IMR-90 (cell line): ENCODE data around the gene COX14. TPM values are rescaled to one million over a fixed set of nuclear protein-coding genes. Genes with fewer than 3 reads are reported as not detected.

ENCODE experiments used
- ATAC-seq: fragments of 200-7000 bp; cut with Tn5 transposase; 2 replicates; pipeline ENCODE4 v1.9.1; 2020; ENCODE audit warnings: low read depth, mild to moderate bottlenecking, moderate library complexity
- BruUV-seq: library from RNA; stranded (reverse); fragments of 400-500 nt; replicated peaks from 2 replicates; lab custom pipeline; 2021; lab: Mats Ljungman, UMichigan
- CTCF ChIA-PET: fragments of 300-600 bp; formaldehyde crosslinking; extraction: SDS; loops from one replicate; lab custom pipeline; 2021; ENCODE audit warnings: antibody characterized with exemption; lab: Yijun Ruan, JAX
- POLR2A ChIA-PET: fragments of 300-600 bp; sonication (Branson Sonifier 250); formaldehyde crosslinking; loops from one replicate; lab custom pipeline; 2022; ENCODE audit warnings: antibody characterized with exemption; ENCODE audit not compliant: unreplicated experiment; lab: Charles Lee
- DNase-seq: peaks from one replicate; pipeline ENCODE4 v3.0.0; 2013
- H2AFZ ChIP-seq: replicated peaks from 2 replicates; pipeline ENCODE3; 2013; ENCODE audit warnings: low read length, mild to moderate bottlenecking; ENCODE audit not compliant: poor library complexity
- H2AK5ac ChIP-seq: 2 replicates; pipeline ENCODE4 v1.6.1; 2013; ENCODE audit warnings: low read depth, low read length, inconsistent platforms
- H2AK9ac ChIP-seq: replicated peaks from 2 replicates; pipeline ENCODE3; 2013; ENCODE audit warnings: mild to moderate bottlenecking, low read depth, low read length, moderate library complexity; ENCODE audit not compliant: poor library complexity
- H2BK120ac ChIP-seq: 2 replicates; pipeline ENCODE4 v1.6.1; 2013; ENCODE audit warnings: low read depth, low read length, inconsistent platforms
- H2BK15ac ChIP-seq: 3 replicates; pipeline ENCODE4 v1.6.1; 2013; ENCODE audit warnings: low read depth, low read length, inconsistent platforms
- H2BK20ac ChIP-seq: 2 replicates; pipeline ENCODE4 v1.6.1; 2013; ENCODE audit warnings: low read depth, mild to moderate bottlenecking, inconsistent platforms, low read length, moderate library complexity
- H2BK5ac ChIP-seq: 2 replicates; pipeline ENCODE4 v1.6.1; 2013; ENCODE audit warnings: mild to moderate bottlenecking, low read depth, low read length, inconsistent platforms; ENCODE audit not compliant: poor library complexity, severe bottlenecking
- H3K14ac ChIP-seq: replicated peaks from 2 replicates; pipeline ENCODE4 v1.6.1; 2013; ENCODE audit warnings: low read depth, low read length, inconsistent platforms
- H3K18ac ChIP-seq: 2 replicates; pipeline ENCODE4 v1.6.1; 2013; ENCODE audit warnings: low read depth, low read length, control low read depth
- H3K23ac ChIP-seq: 2 replicates; pipeline ENCODE4 v1.6.1; 2013; ENCODE audit warnings: low read depth, low read length, inconsistent platforms
- H3K27ac ChIP-seq: 2 replicates; pipeline ENCODE4 v1.5.1; 2013; ENCODE audit warnings: mild to moderate bottlenecking, control low read depth, low read length; ENCODE audit not compliant: insufficient read depth
- H3K27me3 ChIP-seq: 2 replicates; pipeline ENCODE4 v1.6.1; 2013; ENCODE audit warnings: low read length; ENCODE audit not compliant: control insufficient read depth, insufficient read depth
- H3K36me3 ChIP-seq: 2 replicates; pipeline ENCODE4 v1.6.1; 2013; ENCODE audit warnings: low read length, mixed read lengths; ENCODE audit not compliant: control insufficient read depth, insufficient read depth
- H3K4ac ChIP-seq: 2 replicates; pipeline ENCODE4 v1.6.1; 2013; ENCODE audit warnings: low read depth, low read length, inconsistent platforms
- H3K4me1 ChIP-seq: 2 replicates; pipeline ENCODE4 v1.6.1; 2013; ENCODE audit warnings: low read length, mixed read lengths; ENCODE audit not compliant: control insufficient read depth, insufficient read depth
- H3K4me2 ChIP-seq: 2 replicates; pipeline ENCODE4 v1.6.1; 2013; ENCODE audit warnings: low read depth, mild to moderate bottlenecking, control low read depth, low read length, moderate library complexity
- H3K4me3 ChIP-seq: 2 replicates; pipeline ENCODE4 v1.5.1; 2013; ENCODE audit warnings: low read depth, mild to moderate bottlenecking, control low read depth, low read length, moderate library complexity; ENCODE audit not compliant: insufficient read depth
- H3K56ac ChIP-seq: 2 replicates; pipeline ENCODE4 v1.6.1; 2013; ENCODE audit warnings: low read length, inconsistent platforms; ENCODE audit not compliant: insufficient read depth; ENCODE audit errors: extremely low read depth
- H3K79me1 ChIP-seq, 2 experiments: 2 replicates each; pipeline ENCODE4 v1.6.1; 2013; ENCODE audit warnings: low read length in 2 of 2, inconsistent platforms in 1 of 2, low read depth in 1 of 2
- H3K9ac ChIP-seq: 2 replicates; pipeline ENCODE4 v1.6.1; 2013; ENCODE audit warnings: low read depth, low read length, control low read depth
- H3K9me1 ChIP-seq: 2 replicates; pipeline ENCODE4 v1.6.1; 2013; ENCODE audit warnings: low read length, inconsistent platforms; ENCODE audit not compliant: insufficient read depth
- H3K9me3 ChIP-seq: 2 replicates; pipeline ENCODE4 v1.6.1; 2013; ENCODE audit warnings: low read length; ENCODE audit not compliant: control insufficient read depth, insufficient read depth
- H4K20me1 ChIP-seq: 2 replicates; pipeline ENCODE4 v1.6.1; 2013; ENCODE audit warnings: low read length, inconsistent platforms; ENCODE audit not compliant: insufficient read depth
- H4K5ac ChIP-seq: 2 replicates; pipeline ENCODE4 v1.6.1; 2013; ENCODE audit warnings: mild to moderate bottlenecking, low read depth, low read length, control low read depth
- H4K8ac ChIP-seq, 2 experiments: 2 replicates each; pipeline ENCODE4 v1.6.1; 2013; ENCODE audit warnings: low read depth in 2 of 2, low read length in 2 of 2, control low read depth in 1 of 2, inconsistent platforms in 1 of 2
- H4K91ac ChIP-seq: 2 replicates; pipeline ENCODE4 v1.6.1; 2013; ENCODE audit warnings: low read depth, low read length, inconsistent platforms; ENCODE audit not compliant: insufficient read depth
- BHLHE40 ChIP-seq: fragments of 150-350 bp; IDR thresholded peaks from 2 replicates; pipeline ENCODE4 v1.6.1; 2016; ENCODE audit warnings: mild to moderate bottlenecking, low read depth, low read length
- CEBPB ChIP-seq: IDR thresholded peaks from 2 replicates; pipeline ENCODE4 v1.6.1; 2012; ENCODE audit warnings: low read depth, low read length, improper control_type of control experiment
- CHD1 ChIP-seq: IDR thresholded peaks from 2 replicates; pipeline ENCODE4 v1.6.1; 2012; ENCODE audit warnings: low read depth, low read length, improper control_type of control experiment
- CTCF ChIP-seq: conservative IDR thresholded peaks from 2 replicates; pipeline ENCODE4 v1.5.1; 2012; ENCODE audit warnings: mild to moderate bottlenecking, low read depth, low read length, improper control_type of control experiment
- ELK1 ChIP-seq: fragments of 150-350 bp; IDR thresholded peaks from 2 replicates; pipeline ENCODE4 v1.6.1; 2016; ENCODE audit warnings: low read depth, mild to moderate bottlenecking, low read length, moderate library complexity, borderline replicate concordance
- FOS ChIP-seq: fragments of 150-350 bp; IDR thresholded peaks from 2 replicates; pipeline ENCODE4 v1.6.1; 2016; ENCODE audit warnings: low read depth, low read length
- MAFK ChIP-seq: IDR thresholded peaks from 2 replicates; pipeline ENCODE4 v1.6.1; 2012; ENCODE audit warnings: low read depth, low read length, improper control_type of control experiment
- MAZ ChIP-seq: IDR thresholded peaks from 2 replicates; pipeline ENCODE4 v1.6.1; 2012; ENCODE audit warnings: low read depth, mild to moderate bottlenecking, low read length, improper control_type of control experiment, moderate library complexity, borderline replicate concordance
- MXI1 ChIP-seq: IDR thresholded peaks from 2 replicates; pipeline ENCODE4 v1.6.1; 2012; ENCODE audit warnings: low read depth, mild to moderate bottlenecking, low read length, moderate library complexity, borderline replicate concordance
- NFE2L2 ChIP-seq: fragments of 150-350 bp; IDR thresholded peaks from 2 replicates; pipeline ENCODE4 v1.6.1; 2016; ENCODE audit warnings: low read depth, mild to moderate bottlenecking, low read length
- POLR2A ChIP-seq: IDR thresholded peaks from 2 replicates; pipeline ENCODE4 v1.6.1; 2012; ENCODE audit warnings: mild to moderate bottlenecking, low read depth, low read length
- RAD21 ChIP-seq: IDR thresholded peaks from 2 replicates; pipeline ENCODE4 v1.6.1; 2012; ENCODE audit warnings: low read length, improper control_type of control experiment
- RFX5 ChIP-seq: IDR thresholded peaks from 2 replicates; pipeline ENCODE4 v1.8.0; 2012; ENCODE audit warnings: low read depth, mild to moderate bottlenecking, low read length, moderate library complexity
- SMC3 ChIP-seq: fragments of 150-350 bp; IDR thresholded peaks from 2 replicates; pipeline ENCODE4 v1.6.1; 2016; ENCODE audit warnings: low read depth, mild to moderate bottlenecking, antibody characterized with exemption, low read length, moderate library complexity
- USF2 ChIP-seq: fragments of 150-350 bp; IDR thresholded peaks from 2 replicates; pipeline ENCODE4 v1.6.1; 2017; ENCODE audit warnings: mild to moderate bottlenecking, antibody characterized with exemption, low read length, low read depth
- WGBS, 2 experiments: methylation state at CpG; one replicate each; pipeline versions ENCODE4 v1.1.5 to v1.1.7; 2013; ENCODE audit warnings: missing lambda C conversion rate in 2 of 2; ENCODE audit not compliant: insufficient read length in 1 of 2; ENCODE audit errors: extremely low coverage in 2 of 2; 5-methylcytosine and 5-hydroxymethylcytosine counted together
- dilution Hi-C: fragments of 300-500 bp; cut with HindIII; formaldehyde crosslinking; loops from one replicate; pipeline ENCODE4 v1.14.3; 2018; ENCODE audit warnings: low sequenced_read_pairs; ENCODE audit not compliant: unreplicated experiment
- in situ Hi-C: fragments of 300-500 bp; cut with MboI; formaldehyde crosslinking; loops from 3 replicates; pipeline ENCODE4 v1.14.3; 2019; ENCODE audit warnings: low sequenced_read_pairs, inconsistent platforms, mixed read lengths
- intact Hi-C: fragments of 100-400 bp; cut with micrococcal nuclease; formaldehyde crosslinking; loops from 2 replicates; pipeline ENCODE4 v1.10.0; 2022
- polyA plus RNA-seq, 3 experiments: library from polyadenylated mRNA; depleted of rRNA; stranded (reverse); fragments of >200 nt; gene quantifications; 2 replicates each; pipeline ENCODE4 v1.2.3, GENCODE V29; 2012; ENCODE audit warnings: low replicate concordance in 1 of 3
- total RNA-seq: library from RNA; depleted of rRNA; stranded (reverse); fragments of >200 nt; gene quantifications from 2 replicates; pipeline ENCODE4 v1.2.3, GENCODE V29; 2012

COX14 gene
- total and polyA plus RNA-seq, 2 of the 4 experiments (the other 2 are of a cell fraction), result 30.8 to 81.8 TPM

- Histone ChIP-seq H3K18ac (no peak overlapping the region), H3K4me3 (no peak overlapping the region), H3K4ac (no peak overlapping the region), H2BK120ac (no peak overlapping the region), H2AK5ac (no peak overlapping the region), H2BK15ac (no peak overlapping the region), H2BK5ac (no peak overlapping the region), H4K5ac (no peak overlapping the region), H3K4me1 (no peaks in the 10 kb centered on the region), H3K79me1 (peaks cover 20 to 60% of the 10 kb centered on the region in 2 experiments), H3K36me3 (peaks cover 23% of the 10 kb centered on the region), H4K91ac (no peak overlapping the region), H3K9me1 (peaks cover 9% of the 10 kb centered on the region; the same call in 1 of the 2 replicates), H3K27ac (no peak overlapping the region), H4K20me1 (no peaks in the 10 kb centered on the region; the same call in 1 of the 2 replicates), H3K23ac (no peak overlapping the region), H2BK20ac (no peak overlapping the region), H3K9me3 (no peaks in the 10 kb centered on the region), H2AFZ (no peak overlapping the region), H3K14ac (no peak overlapping the region), H4K8ac (no peak overlapping the region), H3K4me2 (no peak overlapping the region), H3K9ac (no peak overlapping the region), H3K56ac (no peak overlapping the region), H3K27me3 (no peaks in the 10 kb centered on the region), H2AK9ac (no peak overlapping the region)
- no peak for ATAC-seq
- dilution Hi-C loops, result no loop called here
- in situ Hi-C loops, result no loop called here
- TF ChIP-seq CTCF (no peak), ELK1 (no peak), CHD1 (no peak), SMC3 (no peak), NFE2L2 (no peak), POLR2A (no peak), MXI1 (no peak), RFX5 (no peak), MAZ (no peak), FOS (no peak), RAD21 (no peak), USF2 (no peak), MAFK (no peak), CEBPB (no peak), BHLHE40 (no peak)
- intact Hi-C loops, result no loop called here
- POLR2A ChIA-PET, result no interaction called here
- CTCF ChIA-PET, result interaction anchor here (1.6 to 3.3 kb wide), 2 partner anchors 10 to 11 kb away, joined by 3 to 13 read pairs; partner anchors contain the start of gene COX14
- no CpG with 5 or more reads among the region's 5 CpGs for WGBS, 2 experiments
- DNase-seq, result no peak
- BruUV-seq, result no TSS peak
Observed at GRCh38 chr12:50121641-50122040, 9.6 kb downstream of the COX14 start.
